Brain pericyte (primary cell): ENCODE measurements around the gene MAT1A.
"Not testable (repeated sequence)": the region's sequence is repeated elsewhere in the genome, so short reads cannot be mapped to it uniquely, and the experiment has no call there.

Experiments
- DNase-seq: peaks from one replicate; pipeline ENCODE4 v3.0.0-alpha.2; 2012; ENCODE audit warnings: low read depth, low spot score

Gene MAT1A

DNA sequence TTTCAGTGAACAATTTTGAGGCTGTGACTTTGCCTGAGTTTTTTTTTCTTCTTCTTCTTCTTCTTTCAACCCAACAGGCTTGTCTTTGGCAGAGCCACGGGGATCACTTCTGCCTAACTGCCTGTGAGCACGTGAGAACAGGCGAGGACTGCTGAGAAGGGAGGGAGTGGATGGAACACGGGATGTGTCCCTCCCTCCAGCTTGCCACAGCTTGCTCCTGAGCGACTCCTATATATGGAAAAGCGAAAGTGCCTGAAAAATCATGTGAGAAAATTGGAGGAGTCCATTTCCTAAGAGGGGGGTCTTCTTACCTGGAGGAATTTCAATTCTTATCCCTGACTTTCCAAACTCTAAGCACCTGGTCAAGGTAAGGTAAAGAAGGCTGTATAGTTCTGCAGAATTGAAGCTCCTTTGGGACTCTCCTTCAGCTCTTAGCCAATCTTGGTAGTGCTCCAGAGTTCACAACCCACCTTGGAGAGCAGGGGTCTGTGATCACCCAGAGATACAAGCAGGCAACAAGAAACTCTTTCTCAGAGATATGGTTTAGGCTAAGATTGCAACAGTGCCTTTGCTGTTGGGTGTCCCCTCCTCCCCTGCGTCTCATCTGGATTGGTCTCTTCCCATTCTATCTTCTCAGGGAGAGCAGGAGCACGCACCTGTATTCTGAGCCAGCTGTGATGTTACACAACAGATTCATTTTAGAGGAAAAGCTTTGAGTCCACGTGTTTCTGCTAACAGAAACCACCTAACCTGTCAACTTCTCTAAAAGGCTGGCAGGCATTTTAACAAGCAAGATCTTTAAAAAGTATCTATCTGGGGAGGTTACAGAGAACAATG, at the start of gene MAT1A:
Gene MAT1A, minus strand, starts transcription at position 208 of the 837 bp plus-strand sequence. CDS start 235 bp downstream, outside the sequence.
- DNase-seq, result no peak

DNA sequence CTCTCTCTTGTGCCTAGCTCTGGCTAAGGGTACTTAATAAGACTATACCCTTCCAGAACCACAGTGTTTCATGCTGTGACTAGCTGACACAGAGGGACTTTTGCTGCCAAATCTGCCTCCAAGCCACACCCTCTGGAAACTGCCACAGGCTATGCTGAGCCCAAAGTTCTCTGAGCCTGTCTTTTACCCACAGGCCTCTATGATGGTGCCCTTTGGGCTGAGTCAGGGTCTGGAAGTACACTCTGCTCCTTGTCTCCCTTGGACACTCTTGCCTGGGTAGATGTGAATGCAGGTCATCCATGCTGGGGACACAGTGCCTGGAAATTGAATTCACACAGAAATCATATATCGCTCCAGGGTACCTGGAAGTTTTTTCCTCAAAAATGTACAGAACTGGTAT, 44.5 kb upstream of the MAT1A start:
- DNase-seq, result no peak

GRCh38 chr10:80324891-80325364, 35.5 kb upstream of the MAT1A start:
- DNase-seq, result no peak

DNA sequence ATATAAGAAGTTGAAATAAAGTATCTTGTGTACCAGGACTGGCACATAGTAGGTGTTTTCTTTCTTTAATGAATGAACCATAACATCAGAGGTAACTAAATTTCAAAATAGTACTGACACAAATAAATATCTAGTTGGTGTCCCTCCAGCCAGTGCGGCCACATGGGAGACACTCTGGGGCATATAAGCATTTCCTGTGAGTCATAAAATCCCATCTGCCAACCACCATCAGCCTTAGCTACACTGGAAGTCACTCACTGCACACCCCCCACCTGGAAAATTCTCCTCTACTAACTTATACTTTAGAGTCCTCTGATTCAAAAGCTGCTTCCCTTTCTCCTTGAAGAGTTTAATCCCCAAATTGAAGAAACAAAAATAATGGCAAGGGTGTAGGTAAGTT, 34.6 kb upstream of the MAT1A start:
- DNase-seq, result no peak

DNA sequence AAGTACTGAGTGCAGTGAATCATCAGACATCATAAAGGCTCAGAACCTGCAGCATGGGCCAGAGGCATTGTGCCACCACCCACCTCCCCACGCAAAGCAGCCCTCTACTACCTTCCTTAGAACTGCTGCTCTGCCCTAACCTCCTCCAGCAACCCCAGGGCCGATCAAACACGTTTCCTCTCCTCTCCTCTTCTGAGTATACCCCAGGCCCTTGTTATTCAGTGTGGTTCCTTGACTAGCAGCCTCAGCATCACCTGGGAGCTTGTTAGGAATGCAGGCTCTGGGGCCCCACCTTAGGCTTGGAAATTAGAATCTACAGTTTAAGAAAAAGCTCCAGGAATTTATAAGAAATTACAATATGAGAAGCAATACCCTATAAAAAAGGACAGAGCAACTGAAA, 33.9 kb upstream of the MAT1A start:
- no peak for DNase-seq

DNA sequence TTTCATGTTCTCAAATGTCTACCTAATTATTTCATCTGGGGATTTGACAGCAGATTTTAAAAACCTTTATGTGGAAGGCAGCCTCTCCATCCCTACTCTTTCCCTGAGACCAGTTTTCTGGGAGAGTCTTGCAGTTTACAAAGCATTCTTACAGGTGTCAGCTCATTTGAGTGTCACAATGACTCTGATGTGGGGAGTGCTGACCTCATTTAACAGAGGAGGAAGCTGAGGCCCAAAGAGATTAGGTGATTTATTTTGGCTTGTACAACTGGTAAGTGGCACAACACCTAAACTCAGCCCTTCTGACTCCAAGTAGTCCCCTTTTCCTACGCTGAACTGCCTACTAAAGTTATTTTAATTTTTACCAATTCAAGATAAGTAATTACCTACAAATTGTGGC, 33.3 kb upstream of the MAT1A start:
- no peak for DNase-seq

DNA sequence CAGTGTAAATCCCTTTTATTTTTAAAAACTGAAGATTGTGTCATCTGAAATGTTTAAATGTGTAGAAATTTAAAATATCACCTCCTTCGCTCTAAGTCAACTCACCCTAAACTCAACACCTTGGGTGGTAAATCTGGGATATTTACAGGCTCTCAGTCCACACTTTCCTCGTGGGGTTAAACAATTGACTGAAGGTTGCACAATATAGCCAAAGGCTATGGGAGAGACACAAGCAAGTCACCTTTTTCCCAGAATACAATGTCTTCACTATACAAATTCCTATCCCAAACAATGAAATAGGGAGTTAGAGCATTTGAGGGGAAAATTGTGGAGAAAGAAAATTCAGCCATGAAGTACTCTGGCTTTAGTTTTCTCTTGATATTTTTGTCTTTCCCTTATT, 32.7 kb upstream of the MAT1A start:
- DNase-seq, result no peak

GRCh38 chr10:80321183-80321582, 31.7 kb upstream of the MAT1A start:
- no peak for DNase-seq

DNA sequence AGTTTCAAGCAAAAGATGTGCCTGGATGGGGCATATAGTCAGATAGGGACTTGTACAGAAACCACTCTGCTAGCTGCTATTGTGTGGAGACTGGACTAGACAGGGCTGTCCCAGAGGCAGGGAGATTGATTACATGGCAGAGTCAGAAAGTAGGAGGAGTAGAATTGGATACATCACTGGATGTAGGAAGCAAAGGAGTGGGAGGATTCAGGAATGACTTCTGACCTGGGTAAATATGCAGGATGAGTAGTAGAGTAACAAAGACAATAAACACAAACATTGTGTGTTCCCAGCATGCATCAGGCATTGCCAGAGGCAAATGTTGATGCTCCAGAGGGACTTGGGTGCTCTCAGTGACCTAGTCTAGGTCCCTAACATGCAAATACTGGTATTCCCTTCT, 30.9 kb upstream of the MAT1A start:
- DNase-seq, result no peak

DNA sequence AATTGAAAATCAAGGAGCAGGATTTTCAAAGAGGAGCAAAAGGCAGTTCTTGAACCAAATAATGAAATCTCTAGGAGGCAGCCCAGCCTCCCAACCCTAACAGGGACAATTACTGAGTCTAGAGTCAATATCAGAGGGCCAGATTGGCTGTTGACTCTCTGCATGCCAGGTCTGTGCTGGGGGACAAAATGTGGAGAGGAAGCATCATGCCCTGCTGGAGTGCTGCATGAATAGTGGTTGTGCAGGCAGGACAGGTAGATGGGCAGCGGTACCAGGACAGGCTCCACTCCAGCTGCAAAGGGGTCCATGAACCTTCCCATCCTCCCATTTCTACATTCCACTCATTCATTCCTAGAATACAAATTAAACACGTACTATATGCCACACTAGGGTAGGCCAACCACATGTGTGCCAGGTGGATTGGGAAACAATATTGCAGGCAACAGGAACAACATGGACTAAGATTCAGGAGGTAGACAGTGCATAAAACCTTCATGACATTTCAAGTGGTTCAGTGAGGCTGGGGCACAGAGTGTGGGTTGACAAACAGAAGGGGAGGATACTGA, 30.4 kb upstream of the MAT1A start:
- no peak for DNase-seq

DNA sequence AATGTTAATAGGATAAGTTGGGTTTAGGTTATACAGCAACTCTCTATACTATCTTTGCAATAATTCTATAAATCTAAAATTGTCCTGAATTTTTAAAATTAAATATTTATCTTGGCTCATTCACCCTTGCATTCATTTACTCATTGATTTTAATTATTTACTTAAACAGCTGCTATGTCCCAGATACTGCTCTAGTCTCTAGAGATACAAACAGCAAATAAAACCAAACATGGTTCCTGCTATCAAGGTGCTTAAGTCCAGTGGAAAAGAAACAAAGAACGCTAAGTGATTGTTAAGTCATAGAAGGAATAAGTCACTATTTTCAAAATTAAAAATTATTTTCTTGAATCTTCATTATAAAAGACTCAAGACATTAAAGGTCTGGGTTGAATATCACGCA, 29.9 kb upstream of the MAT1A start:
- DNase-seq, result no peak

GRCh38 chr10:80318742-80319141, 29.3 kb upstream of the MAT1A start:
- DNase-seq, result no peak

GRCh38 chr10:80315391-80315790, 25.9 kb upstream of the MAT1A start:
- DNase-seq, result no peak

DNA sequence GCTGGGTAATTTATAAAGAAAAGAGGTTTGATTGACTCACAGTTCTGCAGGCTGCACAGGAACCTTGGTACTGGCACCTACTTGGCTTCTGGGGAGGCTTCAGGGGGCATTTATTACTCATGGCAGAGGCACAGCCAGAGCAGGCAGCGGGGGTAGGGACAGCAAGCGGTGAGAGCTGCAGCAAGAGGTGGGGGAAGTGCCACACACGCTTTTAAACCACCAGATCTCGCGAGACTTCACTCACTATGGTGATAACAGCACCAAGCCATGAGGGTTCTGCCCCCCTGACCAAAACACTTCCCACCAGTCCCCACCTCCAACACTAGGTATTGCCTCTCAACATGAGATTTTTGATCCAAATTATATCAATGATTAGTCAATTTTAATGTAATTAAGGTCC, 24.1 kb upstream of the MAT1A start:
- no peak for DNase-seq

DNA sequence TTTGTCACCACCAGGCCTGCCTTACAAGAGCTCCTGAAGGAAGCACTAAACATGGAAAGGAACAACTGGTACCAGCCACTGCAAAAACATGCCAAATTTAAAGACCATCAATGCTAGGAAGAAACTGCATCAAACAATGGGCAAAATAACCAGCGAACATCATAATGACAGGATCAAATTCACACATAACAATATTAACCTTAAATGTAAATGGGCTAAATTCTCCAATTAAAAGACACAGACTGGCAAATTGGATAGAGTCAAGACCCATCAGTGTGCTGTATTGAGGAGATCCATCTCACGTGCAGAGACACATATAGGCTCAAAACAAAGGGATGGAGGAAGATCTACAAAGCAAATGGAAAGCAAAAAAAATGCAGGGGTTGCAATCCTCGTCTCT, 16.5 kb upstream of the MAT1A start:
- DNase-seq, result not testable (repeated sequence)

GRCh38 chr10:80296942-80297341, 7.5 kb upstream of the MAT1A start:
- no peak for DNase-seq

DNA sequence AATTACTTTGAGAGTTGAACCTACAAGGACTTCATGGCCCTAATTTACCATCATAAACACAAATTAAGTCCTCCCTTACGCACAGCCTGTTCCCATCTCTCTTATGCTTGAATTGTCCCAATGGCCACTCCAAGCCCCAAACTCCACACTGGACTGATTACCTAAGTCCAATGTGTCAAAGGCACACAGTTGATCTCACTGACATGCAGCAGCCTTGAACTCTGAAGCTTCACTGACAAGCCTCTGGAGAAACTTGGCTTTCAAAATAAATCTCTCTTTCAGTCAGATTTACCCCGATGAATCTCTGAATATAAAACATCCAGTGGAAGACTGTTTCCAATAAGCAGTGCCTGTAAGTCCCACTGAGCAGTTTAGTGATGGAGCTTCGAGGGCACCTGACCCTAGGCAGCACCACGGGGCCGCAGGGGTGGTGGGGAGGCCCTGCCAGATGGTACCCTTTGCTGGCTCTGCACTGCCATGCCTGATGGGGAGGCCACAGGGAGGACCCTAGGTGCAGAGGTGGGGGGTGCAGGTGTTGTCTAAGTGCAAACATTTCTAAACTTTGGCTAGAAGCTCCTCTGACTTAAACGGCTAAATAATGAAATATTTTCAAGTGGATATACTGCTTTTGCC, 3.3 kb upstream of the MAT1A start:
- no peak for DNase-seq

DNA sequence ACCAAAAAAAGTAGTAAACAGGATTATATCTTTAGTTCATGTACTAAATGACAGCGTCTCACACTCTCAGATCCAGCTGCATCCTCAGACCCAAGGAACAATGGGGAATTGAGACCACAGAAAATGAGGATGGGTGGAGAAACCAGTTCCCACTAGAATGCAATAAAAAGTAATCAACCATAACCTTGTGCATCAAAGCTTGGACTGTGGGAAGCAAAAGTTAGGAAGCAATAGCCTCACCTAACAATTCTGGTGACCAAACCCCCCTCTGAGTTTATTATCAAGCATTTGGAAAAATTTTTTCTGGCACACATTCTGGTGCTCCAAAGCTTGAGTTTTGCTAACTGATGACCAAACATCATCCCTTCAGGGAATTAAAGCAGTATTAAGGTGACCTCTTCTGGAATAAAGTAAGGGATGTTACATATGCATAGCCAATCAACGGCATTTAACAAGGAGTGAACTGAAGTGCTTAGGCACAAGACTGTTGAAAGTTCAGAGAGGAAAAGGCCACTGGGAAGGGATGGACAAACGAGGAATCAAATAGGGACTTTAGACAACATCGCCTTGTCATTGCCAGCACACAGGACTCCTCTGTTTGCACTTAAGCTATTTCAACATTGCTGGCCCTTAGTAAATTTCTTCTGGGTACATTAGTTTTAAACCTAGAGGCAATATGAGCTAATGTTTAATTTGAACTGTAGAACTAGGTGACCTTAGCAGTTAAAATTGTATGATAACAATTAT, 1.2 kb upstream of the MAT1A start:
- no peak for DNase-seq

DNA sequence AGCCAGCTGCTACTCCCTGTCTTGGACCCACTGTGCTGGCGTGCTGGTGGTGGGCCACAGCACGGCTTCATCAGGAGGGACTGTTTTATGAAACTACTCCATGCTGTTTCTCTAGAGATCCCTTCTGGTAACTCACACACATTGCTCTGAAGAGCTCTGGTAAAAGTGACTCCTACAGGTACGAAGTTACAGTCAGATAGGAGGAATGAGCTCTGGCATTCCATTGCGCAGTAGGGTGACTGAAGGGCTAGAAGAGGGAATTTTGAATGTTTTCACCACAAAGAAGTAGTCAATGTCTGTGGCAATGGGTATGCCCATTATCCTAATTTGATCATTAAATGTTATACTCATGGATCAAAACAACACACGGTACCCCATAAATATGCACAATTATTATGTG, 609 bp downstream of the MAT1A start:
- no peak for DNase-seq

DNA sequence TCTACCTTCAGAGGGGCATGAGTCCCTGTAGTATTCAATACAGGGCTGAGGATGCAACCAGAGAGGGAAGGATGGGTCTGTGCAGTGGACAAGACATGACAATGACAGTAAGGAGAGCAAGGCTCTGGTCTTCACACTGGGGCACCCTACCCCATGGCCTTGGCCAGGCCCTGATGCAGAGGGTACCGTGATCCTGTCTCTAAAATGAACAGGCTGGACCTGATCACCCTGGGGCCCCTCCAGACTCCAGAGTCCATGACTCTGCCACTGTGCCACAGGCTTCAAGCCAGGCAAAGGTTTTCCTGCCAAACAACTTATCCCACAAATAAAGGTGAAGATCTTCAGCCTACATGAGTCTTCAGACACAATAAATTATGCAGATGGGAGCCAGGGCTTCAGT, 4.9 kb downstream of the MAT1A start:
- no peak for DNase-seq

DNA sequence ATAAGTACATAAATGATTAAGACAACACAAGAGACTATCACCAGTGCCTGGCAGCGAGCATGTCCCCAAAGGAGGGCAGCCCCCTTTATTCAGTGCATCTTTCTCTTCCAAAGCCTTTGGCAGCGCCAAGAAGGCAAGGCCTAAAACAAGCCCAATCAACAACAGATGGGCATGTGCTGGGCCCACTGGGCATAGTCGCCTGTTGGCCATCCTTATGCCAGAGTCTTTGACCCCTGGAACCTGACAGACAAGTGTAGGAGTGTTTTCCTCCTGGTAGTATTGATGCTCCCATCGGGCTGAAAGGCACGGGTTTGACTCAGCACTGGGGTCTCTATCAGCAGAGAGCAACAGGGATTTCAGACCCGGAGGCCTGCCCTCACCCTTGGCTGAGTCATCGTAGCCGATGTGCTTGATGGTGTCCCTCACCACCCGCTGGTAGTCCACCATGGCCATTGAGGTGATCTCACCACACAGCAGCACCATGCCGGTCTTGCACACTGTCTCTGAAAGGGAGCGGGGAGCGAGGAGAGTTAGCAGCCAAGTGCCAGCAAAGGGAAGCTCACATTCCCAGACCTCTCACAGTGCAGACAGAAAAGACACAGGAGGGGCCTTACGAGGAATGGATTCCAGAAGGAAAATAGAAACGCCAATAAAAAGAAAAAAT, 5.8 kb downstream of the MAT1A start:
- DNase-seq, result no peak

DNA sequence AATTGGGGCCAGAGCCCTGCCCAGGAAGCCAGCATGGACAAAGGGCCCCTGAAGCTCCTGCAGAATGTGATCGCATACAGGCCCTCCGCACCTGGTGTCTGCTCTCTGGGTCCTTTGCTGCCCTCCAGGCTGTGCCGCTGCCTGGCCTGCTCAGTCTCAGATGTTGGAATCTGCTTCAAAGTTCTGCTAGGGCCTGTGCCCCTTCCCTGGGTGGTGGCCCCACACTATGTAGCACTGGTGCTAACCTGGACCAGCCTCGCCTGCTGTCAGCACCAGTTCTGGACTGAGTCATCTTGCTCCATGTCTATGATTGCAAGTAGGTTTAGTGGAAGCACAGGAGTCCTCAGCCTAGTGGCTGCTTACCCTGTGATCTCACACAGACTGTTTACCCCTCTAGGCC, 6.3 kb downstream of the MAT1A start:
- DNase-seq, result no peak
